Activated CD4-positive, alpha-beta T cell treated with anti-CD3 and anti-CD28 coated beads, Interleukin-10, Interleukin-2, amounts not matched to agents 100 ng/mL and 50 ng/mL, durations not matched to agents 16 hours and 8 hours (primary cell): ENCODE results near the gene PDZRN4.
"Not testable (repeated sequence)": the region's sequence is repeated elsewhere in the genome, so short reads cannot be mapped to it uniquely, and the experiment has no call there.

Experiments used
- DNase-seq: peaks from one replicate; pipeline ENCODE4 v3.0.0-alpha.2; 2020

The PDZRN4 gene

DNA sequence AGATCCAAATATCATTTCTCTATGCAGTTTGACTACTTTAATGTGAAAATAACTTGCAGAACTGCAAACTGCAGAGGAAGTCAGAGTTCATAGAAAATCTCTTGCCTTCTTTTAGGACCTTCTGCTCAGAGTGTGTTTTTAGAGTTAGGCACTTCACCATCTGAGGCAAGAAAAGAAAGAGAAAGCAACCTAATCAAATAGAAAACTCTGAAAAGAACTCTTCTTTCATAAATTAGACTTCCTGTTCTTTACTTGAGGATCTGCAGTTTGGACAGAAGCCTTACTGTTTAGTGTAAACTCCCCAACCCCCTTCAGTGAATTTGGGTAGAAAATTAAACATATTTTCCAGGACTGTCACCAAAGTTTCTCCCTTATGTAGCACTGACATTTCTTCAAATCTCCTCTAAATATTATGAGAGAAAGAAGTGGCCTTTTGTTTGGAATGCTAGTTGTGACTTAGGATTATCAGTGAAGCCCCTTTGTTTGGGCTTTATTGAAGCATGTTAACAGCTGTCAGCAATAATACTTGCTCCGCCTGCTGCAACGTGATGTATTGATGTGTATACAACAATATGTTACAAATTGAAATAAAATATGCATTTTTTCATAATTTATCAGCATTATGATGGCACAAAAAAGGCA is 99.5 kb downstream of the PDZRN4 start:
- no peak for DNase-seq

DNA sequence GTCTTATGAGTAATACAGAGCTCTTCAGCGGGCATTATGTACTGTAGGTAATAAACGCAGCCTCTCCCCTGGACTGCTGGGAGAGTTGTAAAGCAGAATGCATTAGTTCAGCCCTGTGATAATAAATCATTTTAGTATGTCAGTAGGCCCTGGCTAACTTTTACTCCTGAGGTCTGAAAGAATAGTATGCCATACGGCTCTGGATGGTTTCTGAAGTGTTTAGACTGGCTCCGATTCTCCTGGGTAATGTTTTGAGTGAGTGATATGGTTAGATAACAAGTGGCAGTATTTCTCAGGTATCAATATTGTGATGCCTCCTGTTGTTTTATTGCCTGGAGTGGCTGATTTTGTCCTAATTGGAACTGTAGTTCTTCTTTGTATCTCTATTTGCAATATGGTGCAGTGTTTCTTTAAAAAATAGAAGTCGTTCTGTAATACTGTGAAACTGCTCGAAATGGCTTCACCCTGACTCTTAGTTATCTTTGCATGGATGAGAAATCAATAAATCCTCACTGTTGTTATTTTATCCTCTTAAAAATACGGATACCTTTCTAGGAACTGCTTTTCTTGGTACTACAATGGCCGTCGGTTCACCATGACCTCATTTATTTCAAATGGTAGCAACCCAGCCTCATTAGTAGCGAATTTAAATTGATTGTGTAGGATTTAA is 100.2 kb downstream of the PDZRN4 start:
- DNase-seq = no peak

DNA sequence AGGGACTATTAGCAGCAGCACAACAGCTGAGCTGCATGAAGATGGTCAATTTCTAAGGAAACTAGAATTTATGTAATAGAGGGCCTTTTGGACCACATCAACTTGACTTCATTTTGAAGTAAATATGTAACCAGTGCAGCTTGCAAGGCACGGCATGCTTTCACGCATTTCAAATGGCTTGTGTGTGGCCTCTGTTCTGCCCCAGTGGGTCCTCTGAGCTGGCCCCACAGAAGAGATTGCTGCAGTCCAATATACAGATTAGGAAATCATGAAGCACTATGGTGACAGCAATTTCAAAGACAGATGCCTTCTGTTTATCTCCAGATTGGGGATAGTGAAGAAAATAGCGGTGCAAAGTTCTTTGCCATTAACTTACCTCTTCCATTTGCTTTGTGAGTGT is 101.4 kb downstream of the PDZRN4 start:
- DNase-seq = no peak

DNA sequence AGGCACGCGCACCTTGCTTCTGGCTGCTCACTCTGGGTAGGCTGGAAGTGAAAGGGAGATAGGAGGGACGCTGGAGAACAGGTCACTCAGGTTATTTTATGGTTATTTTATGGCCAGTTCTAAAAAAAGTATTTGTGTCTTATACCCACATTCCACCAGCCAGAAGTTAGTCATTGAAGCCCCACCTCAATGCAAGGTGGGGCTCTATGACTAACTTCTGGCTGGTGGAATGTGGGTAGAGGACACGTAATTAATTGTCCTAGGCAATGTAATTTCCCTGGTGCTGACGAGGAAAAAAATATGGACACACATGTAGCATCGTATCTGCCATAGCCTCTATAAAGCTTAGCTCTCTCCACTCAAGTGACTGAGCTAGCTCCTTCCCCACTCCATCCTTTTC is 104.9 kb downstream of the PDZRN4 start:
- no peak for DNase-seq

DNA sequence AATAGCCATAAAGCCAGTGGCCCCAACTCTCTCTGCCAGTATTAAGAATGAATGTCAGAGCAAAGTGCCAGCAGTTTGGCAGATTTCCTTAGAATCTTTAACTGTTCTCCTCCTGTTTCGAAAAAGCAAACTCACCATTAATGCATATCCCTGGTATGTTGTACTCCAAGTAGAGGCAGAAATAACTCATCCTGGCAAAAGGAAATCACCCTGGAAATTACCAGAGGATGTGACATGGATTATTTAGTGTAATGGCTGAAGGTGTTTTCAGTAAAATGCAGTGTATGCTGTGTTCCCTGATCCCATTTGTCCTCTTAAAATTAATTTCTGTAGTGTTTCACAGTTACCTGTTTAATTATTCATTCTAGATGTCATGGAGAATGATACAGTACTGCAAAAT is 105.3 kb downstream of the PDZRN4 start:
- no peak for DNase-seq

DNA sequence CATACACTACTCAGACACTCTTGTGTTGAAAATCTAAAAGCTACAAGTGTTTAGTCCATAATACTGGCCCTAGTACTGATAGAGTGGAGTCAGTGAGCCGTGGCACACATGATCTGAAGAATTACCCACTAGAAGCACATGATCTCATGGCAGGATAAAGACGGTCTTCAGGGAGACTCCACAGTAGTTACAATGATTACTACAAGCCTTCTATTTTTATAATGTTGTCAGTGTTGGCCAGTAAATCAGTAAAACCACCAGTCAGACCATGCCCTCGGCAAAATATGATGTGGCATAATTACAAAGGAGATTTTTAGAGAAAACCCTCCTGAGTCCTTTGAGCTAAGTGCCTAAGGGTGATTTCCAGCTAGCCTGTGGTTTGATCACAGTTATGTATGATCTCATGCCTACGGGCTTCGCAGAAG is 114.9 kb downstream of the PDZRN4 start:
- DNase-seq = no peak

DNA sequence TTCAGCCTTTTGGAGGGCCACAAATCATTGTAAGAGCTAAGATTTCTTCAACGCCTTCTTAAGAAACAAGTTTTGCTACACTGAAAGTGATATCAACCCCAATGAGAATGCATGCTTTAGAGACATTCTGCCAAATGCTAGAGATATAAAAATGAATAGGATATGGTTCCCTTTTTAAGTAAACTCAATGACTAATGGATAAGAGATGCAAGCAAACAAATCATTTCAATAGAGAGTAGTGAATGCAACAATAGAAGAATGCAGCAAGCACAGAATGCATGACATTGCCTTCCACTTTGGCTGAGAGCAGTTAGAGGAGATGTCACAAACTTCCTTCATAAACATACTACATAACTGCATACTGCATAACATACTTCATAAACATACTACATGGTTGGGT is 116.4 kb downstream of the PDZRN4 start:
- no peak for DNase-seq

DNA sequence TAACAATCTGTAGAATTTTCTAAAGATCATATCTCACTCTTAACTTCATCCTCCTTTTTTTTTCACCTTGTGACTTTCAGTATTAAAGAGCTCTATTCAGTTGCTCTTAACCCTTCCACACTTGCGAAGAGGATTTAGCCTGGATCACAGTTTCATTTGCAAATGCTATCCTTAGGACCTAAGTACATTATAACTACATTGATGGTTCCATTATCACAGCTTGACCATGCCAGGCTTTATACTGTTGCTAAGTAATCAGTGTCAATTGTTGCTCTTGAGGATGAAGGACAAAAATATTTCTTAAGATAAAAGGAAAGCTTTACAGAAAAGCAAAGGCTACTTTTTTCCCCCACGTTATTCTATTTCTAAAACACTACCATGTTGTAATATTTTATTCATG is 122.2 kb downstream of the PDZRN4 start:
- DNase-seq = no peak

DNA sequence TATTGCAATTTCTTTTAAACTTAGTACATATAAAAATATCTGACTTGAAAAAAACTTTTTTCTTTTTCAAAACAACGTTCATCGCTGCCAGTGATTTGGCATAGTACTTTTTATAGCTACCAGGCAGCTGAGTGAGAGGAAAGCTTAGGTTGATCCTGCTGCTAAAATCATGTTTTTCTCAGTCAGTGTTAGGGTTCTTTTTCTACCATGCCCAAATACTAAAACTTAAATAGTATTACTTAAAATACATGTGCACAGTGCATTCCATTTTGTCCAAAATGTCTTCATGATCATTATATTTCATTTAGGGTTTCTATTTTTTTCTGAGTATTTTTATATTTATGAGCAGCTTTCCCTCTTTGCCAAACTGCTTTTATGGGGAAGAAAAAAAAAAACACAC is 123.8 kb downstream of the PDZRN4 start:
- DNase-seq = no peak

DNA sequence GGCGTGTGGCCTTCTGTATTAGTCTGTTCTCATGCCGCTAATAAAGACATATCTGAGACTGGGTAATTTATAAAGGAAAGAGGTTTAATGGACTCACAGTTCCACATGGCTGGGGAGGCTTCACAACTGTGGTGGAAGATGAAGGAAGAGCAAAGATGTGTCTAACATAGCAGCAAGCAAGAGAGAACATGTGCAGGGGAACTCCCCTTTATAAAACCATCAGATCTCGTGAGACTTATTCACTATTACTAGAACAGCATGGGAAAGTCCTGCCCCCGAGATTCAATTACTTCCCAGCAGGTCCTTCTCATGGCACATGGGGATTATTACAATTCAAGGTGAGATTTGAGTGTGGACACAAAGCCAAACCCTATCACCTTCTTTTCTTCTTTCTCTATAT is 124.3 kb downstream of the PDZRN4 start:
- not testable (repeated sequence) for DNase-seq

DNA sequence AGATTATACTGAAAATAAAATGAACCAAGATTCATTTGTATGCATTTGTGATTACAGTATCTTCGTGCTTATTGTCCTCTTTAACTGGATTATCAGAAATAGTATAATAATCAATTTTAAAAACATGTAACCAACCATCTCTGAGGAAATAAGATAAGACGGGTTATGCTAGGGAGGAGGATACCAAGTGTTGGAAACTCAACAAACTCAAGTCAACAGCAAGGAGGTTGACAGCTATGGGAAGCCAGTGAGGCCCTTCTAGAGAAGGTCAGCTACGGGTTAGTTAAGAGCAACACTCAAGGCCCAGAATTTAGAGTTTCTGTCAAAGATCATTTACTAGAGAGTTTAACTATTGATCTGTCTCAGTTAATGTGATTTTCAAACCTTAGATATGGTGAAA is 137.2 kb downstream of the PDZRN4 start:
- no peak for DNase-seq

DNA sequence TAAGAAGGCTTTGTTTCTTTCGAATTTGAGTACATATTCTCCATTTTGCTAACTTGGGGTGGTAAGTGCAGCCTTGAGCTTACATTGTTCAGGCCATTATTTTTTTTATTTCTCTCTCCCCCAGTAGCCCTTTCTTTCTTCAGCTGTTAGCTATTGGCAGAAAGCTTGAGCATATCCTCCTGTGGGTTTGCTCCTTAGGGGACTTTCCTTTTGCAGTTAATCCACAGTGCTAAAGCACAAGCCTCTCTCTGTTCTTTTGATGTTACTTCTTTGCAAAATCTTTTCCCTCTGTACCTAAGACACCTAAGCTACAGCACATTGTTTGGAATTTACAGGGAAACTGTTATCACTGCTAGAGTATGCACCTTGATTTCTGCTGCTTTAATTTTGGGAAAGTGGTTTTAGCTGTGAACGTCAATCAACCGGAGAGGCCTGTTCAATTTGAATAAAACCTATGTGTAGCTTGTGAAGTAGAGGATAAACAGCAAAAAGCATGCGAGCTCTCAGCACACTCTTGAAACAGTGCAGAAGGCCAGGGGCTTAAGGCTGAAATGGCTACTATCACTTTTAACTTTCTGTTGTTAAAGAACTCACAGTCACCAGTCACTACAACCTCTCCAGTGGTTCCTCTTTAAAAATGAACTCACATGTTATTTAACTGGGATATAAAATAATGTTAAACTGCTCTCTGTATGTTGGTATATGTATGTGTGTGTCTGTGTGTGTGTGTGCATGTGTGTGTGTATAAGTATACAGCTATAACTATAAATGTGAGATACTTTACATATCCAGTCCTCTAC is 139.2 kb downstream of the PDZRN4 start:
- no peak for DNase-seq

DNA sequence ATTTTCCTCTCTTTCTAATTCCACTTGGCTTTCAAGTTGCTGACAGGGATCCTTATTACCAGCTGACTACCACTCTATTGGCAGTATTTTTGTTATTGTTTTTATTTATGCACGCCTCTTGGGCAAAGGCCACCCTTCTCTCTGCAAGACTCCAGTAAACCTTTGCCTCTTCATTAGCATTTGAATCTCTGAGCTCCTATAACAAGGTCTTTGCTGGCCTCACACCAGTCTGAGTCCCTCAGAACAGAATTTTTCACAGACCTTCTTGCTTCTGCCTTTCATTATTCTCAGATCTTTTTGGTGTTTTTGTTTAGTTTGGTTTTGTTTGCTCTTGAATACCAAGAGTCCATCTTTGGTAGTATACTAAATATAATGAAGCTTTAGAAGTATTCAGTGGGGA is 145.9 kb downstream of the PDZRN4 start:
- no peak for DNase-seq

DNA sequence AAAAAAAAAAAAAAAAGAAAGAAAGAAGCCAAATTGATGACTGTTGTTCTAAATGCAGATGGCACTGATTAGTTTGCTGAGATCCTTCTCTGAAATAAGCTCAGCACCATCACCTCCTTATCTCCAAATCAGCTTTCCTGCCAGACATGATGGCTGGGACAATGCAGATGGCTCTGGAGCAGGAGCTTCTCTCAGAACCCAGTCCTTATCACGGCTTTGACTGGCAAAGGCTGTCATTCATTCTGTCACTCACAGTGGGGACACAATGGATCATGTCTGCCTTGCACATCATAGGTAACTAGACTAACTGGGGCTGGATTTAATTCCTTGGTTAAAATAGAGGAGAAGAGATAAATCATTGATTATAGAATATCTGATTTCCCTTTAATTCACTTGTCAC is 146.3 kb downstream of the PDZRN4 start:
- no peak for DNase-seq

DNA sequence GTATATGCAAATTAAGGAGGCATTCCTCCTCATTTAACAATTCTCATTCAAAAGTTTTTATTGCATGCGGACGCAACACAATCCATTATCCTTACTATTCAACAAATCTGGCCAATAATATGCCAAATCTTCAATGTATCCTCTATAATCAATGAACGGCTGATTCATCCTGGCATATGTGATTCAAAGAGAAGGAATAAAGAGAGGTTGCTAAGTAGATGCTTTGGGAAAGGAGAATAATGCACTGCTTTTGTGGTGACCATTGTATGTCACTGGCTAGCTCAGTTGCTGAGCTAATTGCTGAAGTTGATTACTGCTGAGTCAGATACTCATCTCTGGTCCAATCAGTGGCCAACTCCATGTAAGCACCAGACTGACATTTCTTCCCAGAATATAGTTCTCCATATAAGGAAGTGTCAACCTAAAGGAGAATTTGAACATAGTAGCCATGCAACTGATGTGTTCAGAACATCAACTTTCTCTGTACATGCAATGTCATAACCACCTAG is 148.0 kb downstream of the PDZRN4 start:
- DNase-seq = no peak

DNA sequence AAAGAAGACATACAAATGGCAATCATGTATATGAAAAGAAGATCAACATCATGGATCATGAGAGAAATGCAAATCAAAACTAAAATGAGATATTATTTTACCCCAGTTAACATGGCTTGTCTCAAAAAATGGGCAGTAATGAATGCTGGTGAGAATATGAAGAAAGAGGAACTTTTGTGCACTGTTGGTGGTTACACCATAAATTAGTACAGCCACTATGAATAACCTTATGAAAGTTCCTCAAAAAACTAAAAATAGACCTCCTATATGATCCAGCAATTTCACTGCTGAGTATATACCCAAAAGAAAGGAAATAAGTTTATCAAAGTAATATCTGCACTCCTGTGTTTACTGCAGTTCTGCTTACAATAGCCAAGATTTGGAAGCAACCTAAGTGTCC is 151.7 kb downstream of the PDZRN4 start:
- DNase-seq = no peak

DNA sequence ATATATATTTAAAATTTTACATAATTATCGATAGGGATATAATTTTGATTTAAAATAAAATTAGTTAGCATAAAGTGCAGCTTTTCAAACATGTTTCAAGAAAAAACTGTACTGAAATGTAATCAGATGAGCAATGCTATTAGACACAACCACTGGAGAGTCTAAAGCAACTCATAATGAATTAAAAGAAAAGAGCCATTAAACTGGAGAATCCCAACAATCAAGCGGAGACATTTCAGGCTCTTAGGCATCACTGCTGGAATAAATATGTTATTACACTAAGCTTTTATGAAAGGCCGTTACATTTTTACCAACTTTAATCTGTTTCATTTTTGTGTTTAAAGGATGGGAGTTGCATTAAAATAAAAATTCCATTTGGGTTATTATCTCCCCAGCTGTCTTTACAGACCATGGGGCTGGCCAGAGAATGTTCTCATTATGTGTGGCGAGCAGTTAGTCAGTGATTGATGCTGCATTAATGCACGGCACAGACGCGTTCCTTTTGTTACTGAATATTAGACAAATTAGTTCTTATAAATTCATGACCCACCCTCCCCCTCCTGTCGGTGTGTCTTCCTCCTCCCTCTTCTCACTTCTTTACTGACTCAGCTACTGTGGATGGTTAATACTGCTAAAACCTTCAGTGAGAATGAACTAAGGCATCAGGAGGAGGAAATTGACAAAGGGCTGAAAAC is 156.8 kb downstream of the PDZRN4 start:
- no peak for DNase-seq

DNA sequence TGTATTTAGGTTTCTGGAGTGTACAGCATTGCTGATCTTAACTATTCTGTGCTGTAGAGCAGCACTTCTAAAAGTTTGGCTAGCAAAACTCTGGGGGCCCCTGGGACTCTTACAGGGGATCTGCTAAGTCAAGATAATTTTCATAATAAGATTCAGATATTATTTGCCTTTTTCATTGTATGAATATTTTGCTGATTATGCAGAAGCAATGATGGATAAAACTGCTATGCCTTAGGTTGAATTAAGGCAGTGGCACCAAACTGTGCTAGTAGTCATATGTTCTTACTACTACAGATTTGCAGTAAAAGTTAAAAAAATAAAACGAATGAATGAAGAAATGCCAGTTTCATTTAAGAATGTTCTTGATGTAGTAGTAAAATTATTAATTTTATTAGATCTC is 160.1 kb downstream of the PDZRN4 start:
- DNase-seq = no peak

DNA sequence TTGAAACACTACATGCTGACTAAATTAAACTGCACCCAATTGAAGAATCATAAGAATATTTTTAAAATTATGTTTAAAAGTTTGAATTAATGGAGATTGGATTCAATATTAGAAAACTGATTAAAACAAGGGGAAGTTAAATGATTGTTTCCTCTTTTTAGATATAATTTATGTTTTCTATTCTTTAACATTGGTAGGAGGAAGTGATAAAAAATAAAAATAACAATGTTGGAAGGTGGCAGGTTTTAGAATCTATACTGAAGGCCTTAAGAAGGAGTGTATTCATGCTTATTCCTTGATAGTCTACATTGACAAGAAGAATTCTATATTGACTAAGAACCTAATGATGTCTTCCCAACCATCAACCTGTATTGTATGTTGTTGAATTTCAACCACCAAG is 168.1 kb downstream of the PDZRN4 start:
- no peak for DNase-seq

DNA sequence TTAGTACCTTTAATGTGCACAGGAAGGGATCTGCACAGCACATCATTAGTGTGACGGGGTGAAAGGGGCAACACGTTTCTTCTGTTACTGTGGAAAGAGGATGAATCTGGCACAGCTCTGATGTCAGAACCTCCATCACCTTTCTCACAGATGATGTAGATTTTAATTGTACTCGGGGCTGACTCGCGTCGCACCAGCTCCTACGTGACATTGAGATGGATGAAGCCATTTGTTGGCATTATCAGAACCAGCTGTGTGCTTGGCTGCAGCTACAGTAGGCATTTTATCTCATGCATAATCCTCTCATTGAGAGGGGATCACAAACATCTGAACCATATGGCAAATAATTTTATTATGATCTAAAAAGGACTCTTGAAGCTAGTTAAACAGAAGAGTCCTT is 173.6 kb downstream of the PDZRN4 start:
- no peak for DNase-seq

DNA sequence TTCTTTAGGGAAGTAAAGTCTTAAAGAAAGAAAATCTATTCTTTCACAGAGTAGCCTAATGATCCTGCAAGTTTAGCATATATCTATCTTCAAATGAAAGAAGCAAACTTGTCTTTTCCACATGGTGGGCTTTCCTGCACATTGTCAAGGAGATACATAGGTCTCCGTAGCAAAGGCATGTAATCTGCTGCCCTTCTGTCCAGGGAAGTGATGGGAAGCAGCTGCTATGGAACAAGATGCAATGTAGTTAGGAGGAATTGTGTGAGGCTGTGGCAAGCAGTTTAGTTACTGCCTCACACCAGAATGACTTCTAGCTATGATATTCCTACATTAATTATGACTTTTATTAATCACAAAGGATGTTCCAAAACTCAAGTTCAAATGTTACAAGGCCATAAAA is 174.4 kb downstream of the PDZRN4 start:
- no peak for DNase-seq

DNA sequence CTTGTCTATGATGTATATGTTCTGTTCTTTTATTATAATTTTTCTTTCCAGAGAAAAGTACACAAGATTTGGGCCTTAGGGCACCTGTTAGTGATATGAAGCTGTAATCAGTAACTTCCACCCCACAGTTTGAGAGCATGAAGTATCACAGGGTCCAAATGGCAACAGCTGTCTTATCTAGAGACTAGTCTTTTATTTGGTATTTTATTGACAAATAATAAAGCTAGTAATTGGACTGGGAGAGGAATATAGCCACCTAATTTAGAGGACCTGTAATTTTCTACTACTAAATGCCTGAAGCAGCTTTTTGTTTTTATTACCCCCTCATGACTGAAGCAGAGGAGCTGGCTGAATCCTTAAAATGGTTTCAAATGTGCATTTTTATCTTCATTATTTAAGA is 174.8 kb downstream of the PDZRN4 start:
- DNase-seq = no peak

DNA sequence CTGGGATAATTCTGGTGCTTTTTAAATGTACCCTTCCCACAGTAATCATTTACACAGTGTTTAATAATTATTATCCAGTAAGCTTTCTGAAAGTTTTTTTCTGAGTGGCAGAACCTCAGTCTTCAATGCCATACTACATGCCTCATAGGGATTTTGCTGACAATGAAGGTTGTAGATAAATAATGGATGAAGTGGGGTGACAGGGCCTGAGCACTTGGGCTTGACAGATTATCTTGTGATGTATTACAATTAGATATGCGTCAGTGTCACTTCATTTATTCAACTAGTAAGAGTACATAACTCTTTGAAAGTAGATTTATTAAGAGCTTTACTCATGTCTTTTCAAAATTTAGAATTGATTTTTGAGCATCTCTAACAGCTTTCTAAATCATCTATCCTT is 176.1 kb downstream of the PDZRN4 start:
- no peak for DNase-seq
